NCI-H128 (cell line): ENCODE measurements around the gene MBP.
"Not testable (repeated sequence)": the region's sequence is repeated elsewhere in the genome, so short reads cannot be mapped to it uniquely, and the experiment has no call there.

ENCODE experiments used
- DNase-seq: peaks from one replicate; lab custom pipeline; 2025; ENCODE audit not compliant: unreplicated experiment; lab: John Stamatoyannopoulos, UW

MBP gene

GRCh38 chr18:76957384-76958355, 174.9 kb downstream of the MBP start:
- DNase-seq = no peak

- DNase-seq = no peak
These were observed 175.9 kb downstream of the MBP start for GRCh38 chr18:76956648-76957047.

- no peak for DNase-seq
These were observed 176.9 kb downstream of the MBP start for GRCh38 chr18:76955524-76956170.

GRCh38 chr18:76953583-76954233, 178.9 kb downstream of the MBP start:
- DNase-seq = no peak

GRCh38 chr18:76953156-76953555, 179.4 kb downstream of the MBP start:
- no peak for DNase-seq

GRCh38 chr18:76952747-76953146, 179.8 kb downstream of the MBP start:
- no peak for DNase-seq

GRCh38 chr18:76951456-76952247, 180.9 kb downstream of the MBP start:
- no peak for DNase-seq

GRCh38 chr18:76948345-76948744, 184.2 kb downstream of the MBP start:
- DNase-seq = no peak

GRCh38 chr18:76944346-76944745, 188.2 kb downstream of the MBP start:
- not testable (repeated sequence) for DNase-seq

- no peak for DNase-seq
These were observed 188.8 kb downstream of the MBP start for GRCh38 chr18:76943542-76944339.

GRCh38 chr18:76941284-76941683, 191.3 kb downstream of the MBP start:
- DNase-seq = no peak

- DNase-seq = no peak
These were observed 194.0 kb downstream of the MBP start for GRCh38 chr18:76938619-76939018.

- no peak for DNase-seq
These were observed 195.0 kb downstream of the MBP start for GRCh38 chr18:76937597-76937996.

- no peak for DNase-seq
These were observed 195.7 kb downstream of the MBP start for GRCh38 chr18:76936877-76937276.

- DNase-seq = no peak
These were observed 196.8 kb downstream of the MBP start for GRCh38 chr18:76935722-76936337.

GRCh38 chr18:76932026-76932819, 200.4 kb downstream of the MBP start:
- no peak for DNase-seq

- DNase-seq = no peak
These were observed 201.4 kb downstream of the MBP start for GRCh38 chr18:76931171-76931570.
